SH-SY5Y (cell line): ENCODE measurements around the gene PDE4C.

Source experiments
- GATA2 ChIP-seq: IDR thresholded peaks from 2 replicates; pipeline ENCODE4 v1.6.1; 2011; ENCODE audit warnings: mild to moderate bottlenecking, low read depth, low read length
- GATA3 ChIP-seq: IDR thresholded peaks from 2 replicates; pipeline ENCODE4 v1.6.1; 2011; ENCODE audit warnings: low read depth, mild to moderate bottlenecking, low read length, moderate library complexity

DNA sequence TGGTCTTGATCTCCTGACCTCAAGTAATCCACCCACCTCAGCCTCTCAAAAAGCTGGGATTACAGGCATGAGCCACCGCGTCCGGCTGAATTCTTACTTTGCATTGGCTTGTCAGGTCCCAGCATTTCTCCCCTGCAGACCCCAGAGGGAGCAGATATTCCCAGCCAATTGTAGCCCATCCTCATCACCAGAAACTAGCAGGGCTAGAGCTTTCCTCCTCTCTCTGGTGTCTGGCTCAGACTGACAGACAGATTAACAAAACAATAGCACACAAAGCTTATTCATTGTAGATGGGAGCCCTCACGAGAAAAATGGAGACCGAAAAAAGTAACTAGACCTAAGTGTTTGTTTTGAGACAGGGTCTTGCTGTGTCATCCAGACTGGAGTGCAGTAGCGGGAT is 40.7 kb downstream of the PDE4C start:
- TF ChIP-seq GATA2 (no peak), GATA3 (no peak)
